HG02852 (cell line): Measurements from ENCODE around the gene TUT7.

Source experiments
- ATAC-seq: cut with Tn5 transposase; IDR thresholded peaks from one replicate; pipeline ENCODE4 v1.9.1; 2021; ENCODE audit warnings: mild to moderate bottlenecking, moderate library complexity; ENCODE audit not compliant: unreplicated experiment

TUT7 gene

DNA sequence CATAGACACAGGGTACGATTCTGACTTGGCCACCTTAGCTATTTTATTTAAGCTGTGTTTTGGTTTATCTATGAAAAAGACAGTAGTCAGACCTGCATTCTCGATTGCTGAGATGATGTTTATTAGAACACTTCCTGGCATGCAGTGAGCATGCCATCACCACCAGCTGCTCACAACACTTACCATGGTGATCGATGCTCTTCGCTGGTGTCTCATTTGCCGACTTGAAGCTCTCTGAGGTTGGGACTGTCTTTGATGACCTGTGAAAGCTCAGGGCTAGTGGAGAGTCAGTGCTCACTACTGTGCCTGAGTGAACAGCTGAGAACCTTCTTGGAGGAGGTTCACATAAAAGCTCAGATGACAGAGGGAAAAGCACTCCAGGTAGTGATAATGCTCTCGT is 90.3 kb downstream of the TUT7 start:
- no peak for ATAC-seq

DNA sequence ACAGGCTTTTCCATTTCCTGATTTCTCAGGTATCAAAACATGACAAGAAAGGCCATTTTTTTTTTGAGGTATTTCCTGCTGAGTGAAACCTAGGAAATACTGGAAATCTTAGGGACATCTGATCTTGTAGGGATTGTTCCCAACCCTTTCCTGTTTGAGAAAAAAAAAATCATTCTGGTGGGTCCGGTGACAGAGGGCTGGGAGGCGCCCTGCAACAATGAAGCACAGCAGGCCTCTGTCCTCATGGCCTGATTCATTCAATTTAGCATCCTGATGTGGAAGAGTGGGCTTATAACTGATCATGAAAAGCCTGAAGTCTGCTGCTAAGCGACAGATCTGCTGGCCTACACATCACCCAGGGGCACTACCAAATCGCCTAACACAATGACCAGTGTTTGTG is 91.7 kb downstream of the TUT7 start:
- no peak for ATAC-seq

DNA sequence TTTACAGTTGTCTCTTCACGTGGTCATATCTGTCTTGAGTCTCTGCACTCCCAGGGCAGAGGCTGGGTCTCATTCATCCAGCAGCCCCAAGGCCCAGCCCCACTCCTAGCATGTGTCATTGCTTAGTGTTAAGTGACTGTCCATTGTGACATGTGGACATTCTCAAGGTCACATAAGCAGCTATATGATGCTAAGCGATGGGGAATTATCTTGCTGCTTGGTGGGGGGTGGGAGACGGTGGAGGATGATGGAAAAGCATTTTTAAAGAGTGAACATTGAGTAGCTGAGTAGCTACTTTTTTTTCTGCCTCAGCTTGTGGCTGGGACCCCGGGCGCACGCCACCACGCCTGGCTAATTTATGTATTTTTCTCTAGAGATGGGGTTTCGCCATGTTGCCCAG is 94.7 kb downstream of the TUT7 start, which contains the start of gene C9orf153:
Gene C9orf153 (minus strand): TSS at position 101 of the 400 bp plus-strand sequence. CDS start 30,054 bp downstream, outside the sequence.
- ATAC-seq, result no peak

DNA sequence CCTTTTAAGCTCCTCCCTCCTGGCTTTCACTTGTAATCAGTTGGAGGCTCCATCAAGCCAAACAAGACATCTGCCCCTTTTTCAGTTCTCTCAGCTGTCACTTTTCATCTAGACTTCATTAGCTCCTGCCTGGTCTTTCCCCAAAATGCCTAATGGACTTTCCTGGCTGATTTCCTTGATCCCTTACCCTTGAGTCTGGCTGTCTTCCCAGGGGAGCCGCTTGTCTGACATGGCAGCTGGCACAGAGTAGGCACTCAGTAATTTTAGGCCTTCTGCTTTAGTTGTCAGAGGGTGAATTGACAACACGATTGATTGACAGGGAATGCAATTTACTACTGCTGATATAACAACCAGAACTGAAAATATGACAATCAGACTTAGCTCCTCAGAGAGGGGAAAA is 96.8 kb downstream of the TUT7 start:
- ATAC-seq, result no peak

DNA sequence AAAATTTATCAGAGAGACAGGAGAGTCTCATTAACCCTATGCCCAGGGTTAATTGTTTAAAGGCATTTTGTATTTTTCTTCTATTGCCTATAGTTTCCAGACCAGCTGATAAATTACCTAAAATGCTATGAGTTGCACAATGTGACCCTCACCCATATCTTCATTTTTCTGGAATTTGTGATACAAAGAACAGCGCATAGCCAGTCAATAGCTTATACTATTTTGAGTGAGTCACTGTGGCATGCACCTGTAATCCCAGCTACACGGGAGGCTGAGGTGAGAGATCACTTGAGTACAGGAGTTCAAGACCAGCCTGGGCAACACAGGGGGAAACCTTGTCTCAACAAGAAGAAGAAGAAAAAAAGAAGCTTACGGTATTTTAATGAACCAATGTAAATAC is 97.6 kb downstream of the TUT7 start:
- no peak for ATAC-seq

DNA sequence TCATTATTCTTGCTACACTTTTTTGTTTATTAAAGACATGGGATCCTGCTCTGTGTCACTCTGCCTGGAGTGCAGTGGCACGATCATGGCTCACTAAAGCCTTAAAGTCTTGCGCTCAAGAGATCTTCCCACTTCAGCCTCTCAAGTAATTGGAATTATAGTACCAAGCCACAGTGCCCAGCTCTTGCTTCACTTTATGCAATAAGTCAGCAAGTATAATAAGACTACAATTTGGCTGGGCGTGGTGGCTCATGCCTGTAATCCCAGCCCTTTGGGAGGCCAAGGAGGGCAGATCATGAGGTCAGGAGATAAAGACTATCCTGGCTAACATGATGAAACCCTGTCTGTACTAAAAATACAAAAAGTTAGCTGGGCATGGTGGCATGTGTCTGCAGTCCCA is 100.6 kb downstream of the TUT7 start:
- ATAC-seq, result no peak

DNA sequence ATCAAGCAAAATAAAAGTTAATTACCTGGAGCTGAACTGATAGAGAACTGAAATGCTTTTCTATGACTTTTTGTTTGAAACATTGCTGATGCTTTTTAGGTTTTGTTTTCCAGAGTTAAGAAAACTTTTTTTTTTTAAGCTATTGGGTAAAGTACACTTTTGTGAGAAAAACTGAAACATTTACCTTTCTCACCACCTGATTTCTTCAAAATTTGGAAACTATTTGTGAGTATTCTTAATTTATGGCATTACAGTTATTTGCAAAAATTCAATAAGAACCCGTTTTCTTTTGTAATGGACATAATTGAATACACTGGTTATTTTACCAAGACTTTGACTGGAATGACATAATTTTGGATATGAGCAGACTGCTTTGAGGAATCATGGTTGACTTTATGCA is 101.3 kb downstream of the TUT7 start:
- no peak for ATAC-seq

DNA sequence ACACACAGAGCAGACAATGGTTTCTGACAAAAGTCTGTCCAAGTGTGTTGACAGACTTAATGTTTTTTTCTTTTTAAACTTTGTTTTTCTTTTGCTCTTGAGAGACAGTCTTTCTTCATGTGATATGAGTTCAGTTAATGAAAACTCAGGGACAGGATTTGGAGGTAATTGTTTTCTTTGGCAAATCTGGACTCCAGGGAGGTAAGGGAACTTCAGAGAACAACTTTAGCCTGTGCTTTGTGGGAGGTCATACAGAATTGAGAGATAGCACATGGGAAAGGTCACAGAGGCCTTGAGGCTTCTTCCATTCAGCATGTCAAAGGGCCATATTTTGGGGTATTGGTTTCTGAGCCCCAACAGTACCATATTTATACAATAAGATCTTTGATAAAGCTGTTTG is 104.1 kb downstream of the TUT7 start:
- ATAC-seq, result no peak

DNA sequence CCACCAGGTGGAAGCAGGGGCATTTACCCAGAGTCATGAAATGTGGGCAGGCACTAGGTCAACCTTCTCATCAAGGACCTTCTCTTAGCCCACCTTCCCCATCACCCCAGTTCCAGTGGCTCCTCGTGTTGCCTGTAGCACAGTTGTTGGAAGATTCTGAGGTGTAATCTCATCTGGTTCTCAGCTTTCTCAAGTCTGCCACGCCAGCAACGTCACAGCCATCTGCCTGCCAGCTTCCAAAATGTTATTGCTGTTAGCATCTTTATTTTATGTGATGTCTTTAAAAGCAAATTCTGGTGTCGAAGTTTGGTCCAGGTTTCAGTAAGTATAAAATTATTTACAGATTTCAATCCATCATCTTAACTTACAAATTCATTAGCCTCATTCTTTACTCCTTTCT is 105.5 kb downstream of the TUT7 start:
- ATAC-seq, result no peak

DNA sequence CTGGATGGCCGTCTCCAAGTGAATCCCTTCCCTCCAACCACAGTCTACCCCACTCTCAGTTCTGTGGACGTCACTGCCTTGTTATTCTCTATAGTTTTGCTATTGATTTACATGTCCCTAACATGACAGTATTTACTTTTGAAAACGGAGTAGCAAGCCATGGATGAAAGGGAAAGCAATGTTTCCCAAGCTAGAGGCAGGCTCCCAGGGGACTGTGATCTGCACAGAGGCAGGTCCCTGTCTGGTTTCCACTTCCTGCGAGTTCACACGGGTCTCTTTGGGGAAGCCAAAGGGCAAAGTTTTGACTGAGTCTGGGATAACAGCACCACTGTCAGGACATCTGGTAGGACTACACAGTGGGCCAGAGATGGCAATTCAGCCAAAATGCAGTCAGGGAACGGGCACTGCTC is 107.5 kb downstream of the TUT7 start:
- ATAC-seq, result peak; percentile 81

DNA sequence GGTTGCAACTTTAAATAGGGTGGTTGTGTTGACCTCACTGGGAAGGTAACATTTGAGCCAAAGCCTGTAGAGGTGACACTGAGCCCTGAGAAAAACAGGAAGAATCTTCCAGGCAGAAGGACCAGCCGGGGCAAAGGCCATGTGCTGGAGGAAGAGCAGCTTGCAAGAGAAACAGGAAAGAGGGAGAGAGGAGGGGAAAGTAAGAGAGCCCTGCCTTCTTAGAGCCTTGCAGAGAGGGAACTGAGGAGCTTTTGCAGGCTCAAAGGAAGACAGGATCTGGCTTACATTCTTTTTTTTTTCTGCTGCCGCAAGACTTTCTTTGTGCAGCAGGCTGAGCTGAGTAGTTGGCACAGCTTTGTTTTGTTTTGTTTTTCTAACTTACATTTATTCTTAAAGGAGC is 112.1 kb downstream of the TUT7 start:
- ATAC-seq, result no peak

DNA sequence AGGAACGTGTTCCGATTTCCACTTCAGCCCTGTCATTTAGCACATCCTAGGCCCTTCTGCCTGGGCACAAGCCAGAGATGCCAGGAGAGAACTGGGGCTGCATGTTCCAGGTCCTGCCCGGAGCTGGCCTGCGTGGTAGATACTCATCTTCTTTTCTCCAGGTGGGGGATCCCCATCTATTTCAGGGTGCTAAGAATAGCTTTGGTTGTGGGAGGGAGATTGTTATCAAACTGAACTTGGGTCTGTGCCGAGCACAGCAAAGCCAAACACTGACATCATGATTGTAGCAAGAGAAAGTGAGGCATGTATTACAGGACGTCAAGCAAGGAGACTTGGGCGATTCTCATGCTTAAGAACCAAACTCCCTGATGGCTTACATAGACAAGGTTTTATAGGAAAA is 113.0 kb downstream of the TUT7 start:
- no peak for ATAC-seq

DNA sequence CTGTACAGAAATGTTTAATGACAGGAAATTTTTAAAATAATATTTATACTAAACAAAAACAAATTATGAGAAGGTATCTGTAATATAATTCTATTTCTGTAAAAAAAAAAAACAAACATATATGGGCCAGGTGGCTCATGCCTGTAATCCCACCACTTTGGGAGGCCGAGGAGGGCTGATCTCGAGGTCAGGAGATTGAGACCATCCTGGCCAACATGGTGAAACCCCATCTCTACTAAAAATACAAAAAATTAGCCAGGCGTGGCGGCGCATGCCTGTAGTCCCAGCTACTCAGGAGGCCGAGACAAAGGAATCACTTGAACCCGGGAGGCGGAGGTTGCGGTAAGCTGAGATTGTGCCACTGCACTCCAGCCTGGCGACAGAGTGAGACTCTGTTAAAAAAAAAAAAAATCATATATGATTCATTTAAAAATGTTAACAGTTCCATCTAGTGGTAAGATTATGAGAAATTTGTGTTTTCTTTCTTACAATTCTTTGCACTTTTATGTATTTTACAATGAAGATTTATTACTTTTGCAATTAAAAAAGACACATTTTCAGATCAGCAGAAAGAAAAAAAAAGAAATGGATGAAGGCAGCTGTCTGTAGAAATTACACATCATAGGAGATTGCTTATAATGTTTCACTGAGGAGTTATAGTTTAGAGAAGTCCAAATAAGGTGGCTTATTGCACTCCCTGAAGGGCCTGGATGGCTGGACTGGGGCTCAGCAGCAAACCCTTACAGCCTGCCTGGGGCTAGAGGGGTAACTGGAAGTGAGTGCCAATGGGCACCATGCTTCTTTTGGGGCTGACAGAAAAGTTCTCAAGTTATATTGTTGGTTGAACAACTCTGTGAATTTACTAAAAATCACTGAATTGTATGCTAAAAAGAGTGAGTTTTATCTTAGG is 115.1 kb downstream of the TUT7 start:
- no peak for ATAC-seq
